T-cell (primary cell): ENCODE measurements around the gene YEATS4. TPM values are rescaled to one million over a fixed set of nuclear protein-coding genes. Genes with fewer than 3 reads are reported as not detected.

Source experiments
- ATAC-seq, 4 experiments: fragments of 200-7000 bp in 3 of 4; fragments of 150-1000 bp in 1 of 4; cut with Tn5 transposase; replicated peaks in 1 of 4; 1 replicate in 3 of 4; 2 replicates in 1 of 4; pipeline ENCODE4 v1.10.0; 2021; ENCODE audit warnings: moderate library complexity in 3 of 4, mild to moderate bottlenecking in 2 of 4, moderate number of reproducible peaks in 1 of 4
- CTCF ChIA-PET, 2 donors: fragments of 300-600 bp; sonication (Branson Sonifier 250); formaldehyde crosslinking; loops; one replicate each; lab custom pipeline; 2022; ENCODE audit warnings: antibody characterized with exemption in 2 of 2; lab: Charles Lee
- POLR2A ChIA-PET, 2 donors: fragments of 300-600 bp; sonication (Branson Sonifier 250); formaldehyde crosslinking; loops; one replicate each; lab custom pipeline; 2022; ENCODE audit warnings: antibody characterized with exemption in 2 of 2; lab: Charles Lee
- DNase-seq, 35 experiments: peaks; one replicate each; pipeline versions ENCODE4 v3.0.0 to v3.0.0-alpha.2; 2013 to 2023
- H3K27ac ChIP-seq: one replicate; pipeline ENCODE4 v1.5.1; 2013; ENCODE audit warnings: low read length
- H3K27me3 ChIP-seq, 2 experiments: replicated peaks in 1 of 2; 1 replicate in 1 of 2; 2 replicates in 1 of 2; pipeline versions ENCODE4 v1.6.1 to v1.7.0; 2013; ENCODE audit warnings: low read length in 1 of 2, mixed read lengths in 1 of 2; ENCODE audit not compliant: control insufficient read depth in 2 of 2, insufficient read depth in 2 of 2; ENCODE audit errors: extremely low read depth in 1 of 2
- H3K36me3 ChIP-seq, 2 donors: 1 replicate in 1 of 2; 2 replicates in 1 of 2; pipeline versions ENCODE4 v1.6.1 to v1.7.0; 2013; ENCODE audit warnings: low read length in 1 of 2; ENCODE audit not compliant: control insufficient read depth in 2 of 2, insufficient read depth in 1 of 2; ENCODE audit errors: extremely low read depth in 1 of 2
- H3K4me1 ChIP-seq, 2 experiments: 1 replicate in 1 of 2; 2 replicates in 1 of 2; pipeline versions ENCODE4 v1.6.1 to v1.7.0; 2013; ENCODE audit warnings: low read length in 2 of 2, mixed read lengths in 1 of 2; ENCODE audit not compliant: insufficient read depth in 2 of 2, control insufficient read depth in 1 of 2; ENCODE audit errors: extremely low read depth in 1 of 2
- H3K4me3 ChIP-seq, 2 donors: 1 replicate in 1 of 2; 2 replicates in 1 of 2; pipeline versions ENCODE4 v1.5.1 to v1.7.0; 2013; ENCODE audit warnings: mild to moderate bottlenecking in 2 of 2, low read length in 1 of 2, moderate library complexity in 1 of 2; ENCODE audit not compliant: control insufficient read depth in 1 of 2; ENCODE audit errors: extremely low read depth in 1 of 2
- H3K9me3 ChIP-seq: 2 replicates; pipeline ENCODE4 v1.7.0; 2013
- H3K27ac Mint-ChIP-seq, 2 donors: one replicate each; pipeline ENCODE4 v1.8.0; 2020 to 2021; ENCODE audit warnings: mild to moderate bottlenecking in 2 of 2, mixed read lengths in 2 of 2
- H3K27me3 Mint-ChIP-seq, 2 donors: one replicate each; pipeline ENCODE4 v1.8.0; 2021 to 2022; ENCODE audit warnings: mixed read lengths in 2 of 2
- H3K36me3 Mint-ChIP-seq: one replicate; pipeline ENCODE4 v1.8.0; 2021; ENCODE audit warnings: mixed read lengths
- H3K4me1 Mint-ChIP-seq, 3 donors: one replicate each; pipeline ENCODE4 v1.8.0; 2020 to 2022; ENCODE audit warnings: mixed read lengths in 3 of 3, mild to moderate bottlenecking in 1 of 3
- H3K4me3 Mint-ChIP-seq, 3 donors: one replicate each; pipeline ENCODE4 v1.8.0; 2020 to 2022; ENCODE audit warnings: mild to moderate bottlenecking in 3 of 3, mixed read lengths in 3 of 3, moderate library complexity in 3 of 3
- H3K9me3 Mint-ChIP-seq, 3 donors: one replicate each; pipeline ENCODE4 v1.8.0; 2020 to 2022; ENCODE audit warnings: mixed read lengths in 3 of 3
- WGBS: methylation state at CpG from one replicate; pipeline ENCODE4 v1.1.5; 2013; ENCODE audit warnings: missing lambda C conversion rate; ENCODE audit not compliant: insufficient coverage; 5-methylcytosine and 5-hydroxymethylcytosine counted together
- total RNA-seq, 35 experiments: library from RNA in 6 of 35; stranded (reverse) in 6 of 35; fragments of 120-200 nt in 1 of 35; gene quantifications; one replicate each; pipeline versions ENCODE4 v1.2.1 to v1.2.4 and lab custom pipeline; 2013 to 2026

The YEATS4 gene
- total RNA-seq, 5 donors from 2014 or later (not counting 1 experiment from before 2014, with no cell fraction given) = 16.3 to 29.6 (median 21.5) TPM

DNA sequence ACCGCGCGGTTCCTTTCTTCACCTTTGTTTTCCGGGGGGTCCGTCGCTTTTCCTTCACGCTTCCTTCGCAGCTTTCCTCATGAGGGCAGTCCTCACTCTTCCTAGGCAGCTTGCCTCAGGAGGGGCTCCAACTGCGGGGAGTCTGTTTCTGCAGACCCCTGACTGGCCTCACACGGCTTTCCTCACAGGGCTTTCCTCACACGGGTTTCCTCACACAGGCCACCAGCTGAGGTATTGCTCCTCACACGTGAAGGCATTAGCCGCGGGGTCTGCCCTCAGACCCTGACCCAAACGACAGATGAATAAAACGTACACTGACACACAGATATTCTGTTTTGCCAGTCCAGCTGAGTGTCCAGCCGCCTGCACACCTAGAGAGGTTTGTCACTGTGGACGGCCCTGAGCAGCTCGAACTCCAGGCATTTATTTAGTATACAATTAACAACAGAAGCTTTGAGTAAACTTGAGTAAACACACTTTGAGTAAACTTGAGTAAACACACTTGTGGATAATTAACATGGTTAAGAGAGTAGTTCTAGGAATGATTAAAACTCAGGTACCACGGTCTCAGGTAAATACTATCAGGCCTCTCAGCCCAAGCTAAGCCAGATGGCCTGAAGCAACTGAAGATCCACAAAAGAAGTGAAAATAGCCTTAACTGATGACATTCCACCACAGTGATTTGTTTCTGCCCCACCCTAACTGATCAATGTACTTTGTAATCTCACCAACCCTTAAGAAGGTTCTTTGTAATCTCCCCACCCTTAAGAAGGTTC is 27.4 kb upstream of the YEATS4 start:
- ATAC-seq (no peak), DNase-seq (no peak)
- Histone ChIP-seq H3K27me3 (no peaks in the 10 kb centered on the region), H3K4me3 (peak overlapping the region in 1 of 2 donors; percentile 53), H3K27ac (peak overlapping the region; percentile 91), H3K9me3 (no peaks in the 10 kb centered on the region), H3K4me1 (peaks cover 20 to 22% of the 10 kb centered on the region in 2 experiments), H3K36me3 (no peaks in the 10 kb centered on the region)
- ChIA-PET POLR2A (interaction anchor here (0.6 to 2.6 kb wide), 4 partner anchors 26 to 1109 kb away, joined by 3 to 11 read pairs (median 4); no protein-coding TSS in a partner anchor), CTCF (interaction anchor here (0.5 to 2.7 kb wide), 9 partner anchors 8 to 480 kb away, joined by 3 to 31 read pairs (median 3); partner anchors contain the start of gene RAB3IP (in 1 of the 2))
- H3K4me1 Mint-ChIP-seq = peaks cover 58 to 67% (median 63%) of the 10 kb centered on the region in 3 donors
- WGBS = 98% methylated on average over 16 of the region's 20 CpGs
- H3K27me3 Mint-ChIP-seq = no peaks in the 10 kb centered on the region
- H3K27ac Mint-ChIP-seq = peak overlapping the region; percentile 96 to 100
- H3K4me3 Mint-ChIP-seq = peak overlapping the region; percentile 83 to 91 (median 91)
- no peaks in the 10 kb centered on the region for H3K9me3 Mint-ChIP-seq
- H3K36me3 Mint-ChIP-seq = peaks cover 17% of the 10 kb centered on the region

GRCh38 chr12:69332815-69333358 is 26.7 kb upstream of the YEATS4 start:
- Histone ChIP-seq H3K9me3 (no peaks in the 10 kb centered on the region), H3K36me3 (no peaks in the 10 kb centered on the region), H3K27me3 (no peaks in the 10 kb centered on the region), H3K4me3 (no peak overlapping the region), H3K27ac (no peak overlapping the region), H3K4me1 (peaks cover 20 to 22% of the 10 kb centered on the region in 2 experiments)
- peaks cover 10% of the 10 kb centered on the region for H3K36me3 Mint-ChIP-seq
- H3K4me1 Mint-ChIP-seq = peaks cover 55 to 65% (median 63%) of the 10 kb centered on the region in 3 donors
- CTCF ChIA-PET = interaction anchor here (0.6 to 1.4 kb wide), 3 partner anchors 9 to 45 kb away, joined by 3 to 5 read pairs (median 4); no protein-coding TSS in a partner anchor
- no peaks in the 10 kb centered on the region for H3K27me3 Mint-ChIP-seq
- POLR2A ChIA-PET = interaction anchor here in 1 of 2 donors (0.6 kb wide), 1 partner anchor 231 kb away, joined by 3 read pairs; no protein-coding TSS in a partner anchor
- DNase-seq (no peak), ATAC-seq (no peak)
- H3K4me3 Mint-ChIP-seq = peak overlapping the region in 2 of 3 donors; percentile 51 to 83
- H3K9me3 Mint-ChIP-seq = no peaks in the 10 kb centered on the region
- H3K27ac Mint-ChIP-seq = peak overlapping the region; percentile 96 to 100
- 97% methylated on average over 4 of the region's 6 CpGs for WGBS

- H3K27me3 Mint-ChIP-seq = no peaks in the 10 kb centered on the region
- DNase-seq = peak in 1 of 35 experiments; percentile 21
- H3K4me3 Mint-ChIP-seq = peak overlapping the region in 2 of 3 donors; percentile 46 to 83
- Histone ChIP-seq H3K4me3 (no peak overlapping the region), H3K27me3 (no peaks in the 10 kb centered on the region), H3K27ac (peak overlapping the region; percentile 8), H3K4me1 (peaks cover 15 to 17% of the 10 kb centered on the region in 2 experiments), H3K9me3 (no peaks in the 10 kb centered on the region), H3K36me3 (no peaks in the 10 kb centered on the region)
- H3K27ac Mint-ChIP-seq = peak overlapping the region; percentile 85 to 92
- peaks cover 45 to 57% (median 52%) of the 10 kb centered on the region in 3 donors for H3K4me1 Mint-ChIP-seq
- ATAC-seq = peak in 3 of 4 experiments; percentile 25 to 48 (median 36)
- no peaks in the 10 kb centered on the region for H3K9me3 Mint-ChIP-seq
- POLR2A ChIA-PET = interaction anchor here (0.6 to 0.7 kb wide), 2 partner anchors 9 to 260 kb away, joined by 3 read pairs; no protein-coding TSS in a partner anchor
- peaks cover 3% of the 10 kb centered on the region for H3K36me3 Mint-ChIP-seq
- CTCF ChIA-PET = interaction anchor here in 1 of 2 donors (0.6 to 1.4 kb wide), 4 partner anchors 16 to 46 kb away, joined by 3 to 4 read pairs (median 3); no protein-coding TSS in a partner anchor
Measured at GRCh38 chr12:69334158-69334557, 25.4 kb upstream of the YEATS4 start.

- peaks cover 20 to 32% (median 28%) of the 10 kb centered on the region in 3 donors for H3K4me1 Mint-ChIP-seq
- H3K9me3 Mint-ChIP-seq = no peaks in the 10 kb centered on the region
- ATAC-seq (no peak), DNase-seq (no peak)
- H3K36me3 ChIP-seq = no peaks in the 10 kb centered on the region
- H3K4me3 Mint-ChIP-seq = no peak overlapping the region
- no peaks in the 10 kb centered on the region for H3K36me3 Mint-ChIP-seq
- CTCF ChIA-PET = interaction anchor here (0.5 to 1.1 kb wide), 2 partner anchors 163 to 303 kb away, joined by 3 to 4 read pairs; no protein-coding TSS in a partner anchor
- H3K27me3 ChIP-seq = peaks cover 0 to 4% of the 10 kb centered on the region in 2 experiments
- no peak overlapping the region for H3K27ac Mint-ChIP-seq
- H3K4me3 ChIP-seq = no peak overlapping the region
- H3K4me1 ChIP-seq = peaks cover 5 to 9% of the 10 kb centered on the region in 2 experiments
- H3K27ac ChIP-seq = no peak overlapping the region
- POLR2A ChIA-PET = no interaction called here
- WGBS = no CpG with 5 or more reads among the region's 2 CpGs
- peaks cover 0 to 3% of the 10 kb centered on the region in 2 donors for H3K27me3 Mint-ChIP-seq
- no peaks in the 10 kb centered on the region for H3K9me3 ChIP-seq
Measured at GRCh38 chr12:69337311-69338090, 22.0 kb upstream of the YEATS4 start.

GRCh38 chr12:69338120-69338859 is 21.3 kb upstream of the YEATS4 start:
- no peaks in the 10 kb centered on the region for H3K9me3 Mint-ChIP-seq
- Histone ChIP-seq H3K4me1 (peaks cover 5 to 9% of the 10 kb centered on the region in 2 experiments), H3K27me3 (peaks cover 0 to 4% of the 10 kb centered on the region in 2 experiments), H3K36me3 (no peaks in the 10 kb centered on the region), H3K9me3 (no peaks in the 10 kb centered on the region), H3K27ac (no peak overlapping the region), H3K4me3 (no peak overlapping the region)
- H3K4me3 Mint-ChIP-seq = no peak overlapping the region
- DNase-seq = no peak
- H3K36me3 Mint-ChIP-seq = no peaks in the 10 kb centered on the region
- no CpG with 5 or more reads among the region's 3 CpGs for WGBS
- peaks cover 0 to 3% of the 10 kb centered on the region in 2 donors for H3K27me3 Mint-ChIP-seq
- ChIA-PET POLR2A (no interaction called here), CTCF (interaction anchor here in 1 of 2 donors (1.1 kb wide), 1 partner anchor 302 kb away, joined by 4 read pairs; no protein-coding TSS in a partner anchor)
- no peak for ATAC-seq
- peaks cover 13 to 24% (median 20%) of the 10 kb centered on the region in 3 donors for H3K4me1 Mint-ChIP-seq
- peak overlapping the region in 1 of 2 donors; percentile 19 for H3K27ac Mint-ChIP-seq
